Coronary artery (tissue), 2 donors: Measurements from ENCODE around the gene PERM1.

Source experiments
- DNase-seq: peaks from one replicate; pipeline ENCODE4 v3.0.0-alpha.2; 2017; ENCODE audit warnings: low spot score
- H3K27ac ChIP-seq, 2 donors: fragments of 200-600 bp; sonication (generic); one replicate each; pipeline ENCODE4 v1.5.1; 2016 to 2019
- H3K4me3 ChIP-seq: fragments of 200-600 bp; sonication (generic); 2 replicates; pipeline ENCODE4 v1.5.1; 2016; ENCODE audit warnings: mild to moderate bottlenecking, moderate library complexity
- CTCF ChIP-seq: fragments of 200-600 bp; sonication (generic); IDR thresholded peaks from one replicate; pipeline ENCODE4 v1.5.1; 2019; ENCODE audit warnings: antibody characterized with exemption

PERM1 gene

GRCh38 chr1:927748-928147 lies 54.1 kb downstream of the PERM1 start:
- DNase-seq = no peak
- TF ChIP-seq CTCF = no peak
- no peak overlapping the region for H3K27ac ChIP-seq
- no peak overlapping the region for H3K4me3 ChIP-seq

- H3K27ac ChIP-seq = no peak overlapping the region
- H3K4me3 ChIP-seq = no peak overlapping the region
- no peak for TF ChIP-seq CTCF
- DNase-seq = no peak
Measured at GRCh38 chr1:927234-927633, 54.7 kb downstream of the PERM1 start.

- no peak for DNase-seq
- no peak for TF ChIP-seq CTCF
- H3K27ac ChIP-seq = peak overlapping the region in 1 of 2 donors; percentile 61
- H3K4me3 ChIP-seq = peak overlapping the region; percentile 80
Measured at GRCh38 chr1:925561-926421, 56.1 kb downstream of the PERM1 start.
